HCT116 (cell line): ENCODE results near the gene TNFAIP2. TPM values are rescaled to one million over a fixed set of nuclear protein-coding genes. Genes with fewer than 3 reads are reported as not detected.

Experiments
- ATAC-seq: fragments of 200-7000 bp; cut with Tn5 transposase; 2 replicates; pipeline ENCODE4 v1.9.1; 2020; ENCODE audit warnings: mild to moderate bottlenecking, moderate library complexity
- BruUV-seq: library from RNA; stranded (reverse); fragments of 400-500 nt; replicated peaks from 2 replicates; lab custom pipeline; 2021; lab: Mats Ljungman, UMichigan
- CTCF ChIA-PET: fragments of 300-600 bp; sonication (Branson Sonifier 250); formaldehyde crosslinking; loops from one replicate; lab custom pipeline; 2021; ENCODE audit warnings: antibody characterized with exemption; lab: Charles Lee
- POLR2A ChIA-PET: fragments of 300-600, 350-600 bp; sonication (Branson Sonifier 250); formaldehyde crosslinking; loops from one replicate; lab custom pipeline; 2021; ENCODE audit warnings: antibody characterized with exemption; lab: Charles Lee
- RAD21 ChIA-PET, 2 experiments: fragments of 300-600 bp; sonication (Branson Sonifier 250); formaldehyde crosslinking; loops; one replicate each; lab custom pipeline; 2023; ENCODE audit warnings: low total read pairs in 2 of 2; ENCODE audit not compliant: uncharacterized antibody in 2 of 2, unreplicated experiment in 2 of 2, low non-redundant PET in 1 of 2; lab: Charles Lee
- DNase-seq: peaks from one replicate; pipeline ENCODE4 v3.0.0-alpha.2; 2010; ENCODE audit warnings: low read depth, low spot score
- H2AFZ ChIP-seq: fragments of 200-600 bp; shearing (Covaris generic), sonication (generic); 2 replicates; pipeline ENCODE4 v1.6.1; 2017; ENCODE audit warnings: low read depth, mixed run types, mixed read lengths, antibody characterized with exemption, low read length; ENCODE audit not compliant: poor library complexity, severe bottlenecking
- H3K27ac ChIP-seq: 2 replicates; pipeline ENCODE4 v1.5.1; 2012; ENCODE audit warnings: low read depth, low read length
- H3K27me3 ChIP-seq: fragments of 200-600 bp; sonication (generic); 2 replicates; pipeline ENCODE4 v1.6.1; 2016; ENCODE audit warnings: mixed run types, low read length, mixed read lengths; ENCODE audit not compliant: insufficient read depth
- H3K36me3 ChIP-seq, 2 experiments: fragments of 200-500 bp in 1 of 2; fragments of 200-600 bp in 1 of 2; sonication (Bioruptor generic) in 1 of 2; sonication (generic) in 1 of 2; 2 replicates each; pipeline versions ENCODE4 v1.5.1 to v1.6.1; 2014 to 2016; ENCODE audit warnings: low read length in 2 of 2, inconsistent platforms in 1 of 2, mixed read lengths in 1 of 2, mixed run types in 1 of 2; ENCODE audit not compliant: insufficient read depth in 2 of 2, control insufficient read depth in 1 of 2
- H3K4me1 ChIP-seq, 2 experiments: fragments of 200-600 bp in 1 of 2; sonication (generic) in 1 of 2; 2 replicates each; pipeline versions ENCODE4 v1.5.1 to v1.6.1; 2012 to 2017; ENCODE audit warnings: low read length in 2 of 2, inconsistent platforms in 1 of 2, mild to moderate bottlenecking in 1 of 2, mixed read lengths in 1 of 2, mixed run types in 1 of 2, moderate library complexity in 1 of 2; ENCODE audit not compliant: insufficient read depth in 2 of 2, control insufficient read depth in 1 of 2
- H3K4me2 ChIP-seq: fragments of 200-600 bp; sonication (generic); 2 replicates; pipeline ENCODE4 v1.6.1; 2017; ENCODE audit warnings: mixed run types, low read length, mixed read lengths
- H3K4me3 ChIP-seq, 2 experiments: fragments of 200-600 bp in 1 of 2; sonication (generic) in 1 of 2; replicated peaks in 1 of 2; 2 replicates each; pipeline ENCODE4 v1.5.1; 2011 to 2016; ENCODE audit warnings: low read length in 2 of 2, control low read depth in 1 of 2, low read depth in 1 of 2, mild to moderate bottlenecking in 1 of 2, mixed read lengths in 1 of 2, mixed run types in 1 of 2
- H3K79me2 ChIP-seq: fragments of 200-600 bp; sonication (generic); 2 replicates; pipeline ENCODE4 v1.6.1; 2017; ENCODE audit warnings: mild to moderate bottlenecking, mixed run types, low read length, moderate library complexity, mixed read lengths; ENCODE audit not compliant: insufficient read depth
- H3K9ac ChIP-seq: fragments of 200-600 bp; sonication (generic); 2 replicates; pipeline ENCODE4 v1.6.1; 2016; ENCODE audit warnings: low read length, mixed read lengths
- H3K9me2 ChIP-seq: fragments of 200-600 bp; sonication (generic), shearing (Covaris generic); 2 replicates; pipeline ENCODE4 v1.6.1; 2017; ENCODE audit warnings: mixed run types, mild to moderate bottlenecking, moderate library complexity; ENCODE audit not compliant: insufficient read depth
- H3K9me3 ChIP-seq, 2 experiments: fragments of 200-500 bp in 1 of 2; fragments of 200-600 bp in 1 of 2; sonication (Bioruptor generic) in 1 of 2; sonication (generic) in 1 of 2; 2 replicates each; pipeline ENCODE4 v1.6.1; 2014 to 2017; ENCODE audit warnings: low read length in 2 of 2, mixed read lengths in 2 of 2, inconsistent platforms in 1 of 2, low read depth in 1 of 2, mild to moderate bottlenecking in 1 of 2, mixed run types in 1 of 2, moderate library complexity in 1 of 2; ENCODE audit not compliant: control insufficient read depth in 1 of 2, insufficient read depth in 1 of 2
- H4K20me1 ChIP-seq: fragments of 200-600 bp; sonication (generic), shearing (Covaris generic); 2 replicates; pipeline ENCODE4 v1.6.1; 2017; ENCODE audit warnings: mixed run types, mild to moderate bottlenecking, moderate library complexity; ENCODE audit not compliant: insufficient read depth
- ATF3 ChIP-seq: IDR thresholded peaks from 2 replicates; pipeline ENCODE4 v1.6.1; 2012
- CTCF ChIP-seq, 3 experiments: fragments of 200-600 bp in 1 of 3; sonication (generic) in 1 of 3; IDR thresholded peaks in 2 of 3; conservative IDR thresholded peaks in 1 of 3; 2 replicates each; pipeline ENCODE4 v1.5.1; 2012 to 2017; ENCODE audit warnings: low read depth in 2 of 3, low read length in 2 of 3, antibody characterized with exemption in 1 of 3, borderline replicate concordance in 1 of 3, control low read depth in 1 of 3, mild to moderate bottlenecking in 1 of 3, mixed read lengths in 1 of 3, mixed run types in 1 of 3, moderate library complexity in 1 of 3; ENCODE audit not compliant: insufficient read depth in 1 of 3
- EGR1 ChIP-seq: IDR thresholded peaks from 2 replicates; pipeline ENCODE4 v1.6.1; 2012; ENCODE audit warnings: low read depth
- ELF1 ChIP-seq: IDR thresholded peaks from 2 replicates; pipeline ENCODE4 v1.6.1; 2012; ENCODE audit warnings: low read depth, borderline replicate concordance
- EZH2phosphoT487 ChIP-seq: fragments of 200-600 bp; IDR thresholded peaks from 2 replicates; pipeline ENCODE4 v1.6.1; 2018; ENCODE audit warnings: antibody characterized with exemption, borderline replicate concordance
- FOSL1 ChIP-seq: IDR thresholded peaks from 2 replicates; pipeline ENCODE4 v1.6.1; 2012; ENCODE audit warnings: low read depth
- JUND ChIP-seq: IDR thresholded peaks from 2 replicates; pipeline ENCODE4 v1.6.1; 2012
- POLR2AphosphoS5 ChIP-seq: IDR thresholded peaks from 2 replicates; pipeline ENCODE4 v1.6.1; 2011; ENCODE audit warnings: mild to moderate bottlenecking, low read depth, low read length, moderate library complexity
- REST ChIP-seq: IDR thresholded peaks from 2 replicates; pipeline ENCODE4 v1.6.1; 2012; ENCODE audit warnings: low read depth
- SIN3A ChIP-seq: IDR thresholded peaks from 2 replicates; pipeline ENCODE4 v1.6.1; 2012; ENCODE audit warnings: low read depth
- SRF ChIP-seq: IDR thresholded peaks from 2 replicates; pipeline ENCODE4 v1.6.1; 2012; ENCODE audit warnings: low read depth
- YY1 ChIP-seq: IDR thresholded peaks from 2 replicates; pipeline ENCODE4 v1.6.1; 2011; ENCODE audit warnings: low read length, low read depth, moderate library complexity, mild to moderate bottlenecking; ENCODE audit not compliant: insufficient replicate concordance; ENCODE audit errors: extremely low read depth
- ZFX ChIP-seq: fragments of 450-650 bp; IDR thresholded peaks from 2 replicates; pipeline ENCODE4 v1.6.1; 2017
- intact Hi-C: fragments of 100-400 bp; cut with micrococcal nuclease; formaldehyde crosslinking; loops from 2 replicates; pipeline ENCODE4 v1.10.0; 2022
- total RNA-seq: library from RNA; stranded (reverse); gene quantifications from one replicate; pipeline ENCODE4 v1.2.1, GENCODE V29; 2021; ENCODE audit not compliant: unreplicated experiment

TNFAIP2 gene
- total RNA-seq, 1 experiment from 2014 or later: 74.8 TPM

GRCh38 chr14:103118018-103118662 lies 5.1 kb upstream of the TNFAIP2 start:
- H3K9ac ChIP-seq: no peak overlapping the region
- H3K4me2 ChIP-seq: no peak overlapping the region
- BruUV-seq: no TSS peak
- H3K9me2 ChIP-seq: no peaks in the 10 kb centered on the region
- ChIA-PET CTCF (no interaction called here), RAD21 (no interaction called here), POLR2A (interaction anchor here (0.6 kb wide), 1 partner anchor 219 kb away, joined by 3 read pairs; no protein-coding TSS in a partner anchor)
- H3K27me3 ChIP-seq: no peaks in the 10 kb centered on the region
- H3K4me1 ChIP-seq: peaks cover 21 to 39% of the 10 kb centered on the region in 2 experiments
- H3K4me3 ChIP-seq: no peak overlapping the region
- no peak for ATAC-seq
- intact Hi-C loops: no loop called here
- no peak overlapping the region for H2AFZ ChIP-seq
- no peaks in the 10 kb centered on the region for H3K36me3 ChIP-seq
- DNase-seq: no peak
- H3K79me2 ChIP-seq: no peaks in the 10 kb centered on the region
- H3K27ac ChIP-seq: no peak overlapping the region
- no peak for TF ChIP-seq ATF3
- no peak for TF ChIP-seq ELF1
- no peak for TF ChIP-seq FOSL1
- TF ChIP-seq SRF: no peak
- TF ChIP-seq SIN3A: no peak
- TF ChIP-seq JUND: no peak
- TF ChIP-seq ZFX: no peak
- no peak for TF ChIP-seq CTCF (IDR thresholded peaks at IDR 0.05 in 2 of 3, conservative IDR thresholded peaks at IDR 0.05 in 1 of 3; ENCODE audit: borderline replicate concordance in 1 of 3, insufficient read depth in 1 of 3, low read depth in 2 of 3, low read length in 2 of 3)
- no peak for TF ChIP-seq POLR2AphosphoS5
- no peak for TF ChIP-seq REST
- no peak for TF ChIP-seq YY1
- TF ChIP-seq EGR1: no peak
- no peak for TF ChIP-seq EZH2phosphoT487
- no peaks in the 10 kb centered on the region for H3K9me3 ChIP-seq
- H4K20me1 ChIP-seq: no peaks in the 10 kb centered on the region
